Liver (tissue), 9 donors: ENCODE data around the gene ACP4. TPM values are rescaled to one million over a fixed set of nuclear protein-coding genes. Genes with fewer than 3 reads are reported as not detected.

Experiments used
- DNase-seq: peaks from one replicate; pipeline ENCODE4 v3.0.0-alpha.2; 2017; ENCODE audit warnings: low spot score
- H3K27ac ChIP-seq, 2 donors: one replicate each; pipeline ENCODE4 v1.7.0; 2013; ENCODE audit warnings: inconsistent platforms in 2 of 2, low read length in 2 of 2, control low read depth in 1 of 2, low read depth in 1 of 2, mild to moderate bottlenecking in 1 of 2
- H3K27me3 ChIP-seq, 4 donors: one replicate each; pipeline versions ENCODE4 v1.6.1 to v1.7.0; 2013; ENCODE audit warnings: low read length in 3 of 4, inconsistent platforms in 1 of 4, mild to moderate bottlenecking in 1 of 4, moderate library complexity in 1 of 4; ENCODE audit not compliant: control insufficient read depth in 4 of 4, insufficient read depth in 4 of 4
- H3K36me3 ChIP-seq, 4 donors: one replicate each; pipeline versions ENCODE4 v1.6.1 to v1.7.0; 2013; ENCODE audit warnings: low read length in 3 of 4, mild to moderate bottlenecking in 3 of 4, low read depth in 1 of 4, moderate library complexity in 1 of 4; ENCODE audit not compliant: control insufficient read depth in 4 of 4, insufficient read depth in 3 of 4
- H3K4me1 ChIP-seq, 4 donors: one replicate each; pipeline versions ENCODE4 v1.6.1 to v1.7.0; 2013; ENCODE audit warnings: low read length in 3 of 4, mild to moderate bottlenecking in 3 of 4, moderate library complexity in 1 of 4; ENCODE audit not compliant: control insufficient read depth in 4 of 4, insufficient read depth in 4 of 4
- H3K4me3 ChIP-seq, 3 donors: one replicate each; pipeline versions ENCODE4 v1.6.1 to v1.7.0; 2013; ENCODE audit warnings: low read length in 3 of 3, control low read depth in 1 of 3, low read depth in 1 of 3, mild to moderate bottlenecking in 1 of 3
- H3K9ac ChIP-seq, 2 donors: one replicate each; pipeline ENCODE4 v1.7.0; 2013; ENCODE audit warnings: low read length in 2 of 2, mild to moderate bottlenecking in 2 of 2, moderate library complexity in 2 of 2, control low read depth in 1 of 2, low read depth in 1 of 2
- H3K9me3 ChIP-seq, 4 donors: one replicate each; pipeline versions ENCODE4 v1.6.1 to v1.7.0; 2013; ENCODE audit warnings: low read length in 3 of 4; ENCODE audit not compliant: control insufficient read depth in 4 of 4
- EGR1 ChIP-seq, 2 donors: IDR thresholded peaks; 2 replicates each; pipeline ENCODE4 v1.6.1; 2016 to 2018; ENCODE audit warnings: antibody characterized with exemption in 2 of 2, low read depth in 2 of 2
- FOXA1 ChIP-seq: IDR thresholded peaks from 2 replicates; pipeline ENCODE4 v1.6.1; 2016; ENCODE audit warnings: antibody characterized with exemption
- GABPA ChIP-seq, 2 donors: IDR thresholded peaks in 1 of 2; conservative IDR thresholded peaks in 1 of 2; 2 replicates each; pipeline ENCODE4 v1.6.1; 2016; ENCODE audit warnings: antibody characterized with exemption in 2 of 2, mild to moderate bottlenecking in 1 of 2, moderate library complexity in 1 of 2
- HNF4A ChIP-seq, 2 donors: conservative IDR thresholded peaks; 2 replicates each; pipeline ENCODE4 v1.6.1; 2016; ENCODE audit warnings: antibody characterized with exemption in 2 of 2, mild to moderate bottlenecking in 2 of 2
- HNF4G ChIP-seq: IDR thresholded peaks from 2 replicates; pipeline ENCODE4 v1.6.1; 2016; ENCODE audit warnings: antibody characterized with exemption
- JUND ChIP-seq, 2 donors: IDR thresholded peaks; 2 replicates each; pipeline ENCODE4 v1.6.1; 2016; ENCODE audit warnings: antibody characterized with exemption in 2 of 2
- NR2F2 ChIP-seq: IDR thresholded peaks from 2 replicates; pipeline ENCODE4 v1.6.1; 2016; ENCODE audit warnings: antibody characterized with exemption
- RAD21 ChIP-seq, 2 donors: IDR thresholded peaks; 2 replicates each; pipeline ENCODE4 v1.6.1; 2016; ENCODE audit warnings: antibody characterized with exemption in 2 of 2, mild to moderate bottlenecking in 2 of 2
- SP1 ChIP-seq: IDR thresholded peaks from 2 replicates; pipeline ENCODE4 v1.6.1; 2018; ENCODE audit warnings: antibody characterized with exemption, mild to moderate bottlenecking
- TAF1 ChIP-seq: conservative IDR thresholded peaks from 2 replicates; pipeline ENCODE4 v1.6.1; 2016; ENCODE audit warnings: antibody characterized with exemption, mild to moderate bottlenecking
- YY1 ChIP-seq: IDR thresholded peaks from 2 replicates; pipeline ENCODE4 v1.6.1; 2016; ENCODE audit warnings: antibody characterized with exemption, mild to moderate bottlenecking
- WGBS: extraction: QIAGEN DNeasy Blood & Tissue Kit; methylation state at CpG from one replicate; pipeline ENCODE4 v1.1.7; 2013; 5-methylcytosine and 5-hydroxymethylcytosine counted together
- polyA plus RNA-seq, 2 donors: library from polyadenylated mRNA; stranded (reverse) in 1 of 2; unstranded in 1 of 2; fragments of 200-250 nt in 1 of 2; fragments of >200 nt in 1 of 2; fragmentation: Nextera tagmentation in 1 of 2; extraction: Ambion mirVana in 1 of 2; gene quantifications; one replicate each; pipeline versions ENCODE4 v1.2.1 to v1.2.3, GENCODE V29; 2013 to 2015
- total RNA-seq, 2 donors: library from RNA; depleted of rRNA; stranded (reverse); fragments of >200 nt; gene quantifications; one replicate each; pipeline ENCODE4 v1.2.3, GENCODE V29; 2014
- TF ChIP-seq, protein P1 (sequence below): IDR thresholded peaks from 2 replicates; pipeline ENCODE4 v1.6.1; 2016; ENCODE audit warnings: antibody characterized with exemption, mild to moderate bottlenecking
- TF ChIP-seq, protein P2 (sequence below): IDR thresholded peaks from 2 replicates; pipeline ENCODE4 v1.6.1; 2016; ENCODE audit warnings: antibody characterized with exemption
- TF ChIP-seq, protein P3 (sequence below): IDR thresholded peaks from 2 replicates; pipeline ENCODE4 v1.6.1; 2016; ENCODE audit warnings: antibody characterized with exemption
- TF ChIP-seq, protein P4 (sequence below): fragments of 150-350 bp; IDR thresholded peaks from 2 replicates; pipeline ENCODE4 v1.5.1; 2017; ENCODE audit warnings: improper control_type of control experiment, low read depth, low read length; ENCODE audit not compliant: missing input control
- TF ChIP-seq, protein P5 (sequence below): IDR thresholded peaks from 2 replicates; pipeline ENCODE4 v1.6.1; 2016; ENCODE audit warnings: antibody characterized with exemption
- donor health status: healthy.
- donor health status: healthy.
- donor health status: healthy.
- donor health status: healthy.
- donor health status: healthy.

Gene ACP4
- total and polyA plus RNA-seq, 4 donors = 0.06 to 0.19 TPM; not detected in 2

DNA sequence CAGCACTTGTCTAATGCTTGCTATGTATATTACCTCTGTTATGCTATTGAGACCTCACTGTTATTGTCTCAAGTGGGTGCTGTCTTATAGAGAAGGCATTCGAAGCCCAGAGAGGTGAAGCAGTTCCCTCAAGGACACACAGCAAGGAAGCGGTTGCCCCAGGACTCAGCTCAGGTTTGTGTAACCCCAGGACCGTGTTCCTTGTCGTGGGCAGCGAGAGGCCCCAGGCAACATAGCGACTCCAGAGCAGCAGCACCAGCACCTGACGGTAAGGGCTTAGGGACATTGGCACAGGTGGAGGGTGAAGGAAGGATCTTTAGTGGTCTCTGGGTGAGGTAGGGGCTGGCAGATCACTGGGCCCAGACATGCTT lies 40.8 kb downstream of the ACP4 start:
- H3K36me3 ChIP-seq = no peaks in the 10 kb centered on the region
- no peak overlapping the region for H3K27ac ChIP-seq
- no peak overlapping the region for H3K4me3 ChIP-seq
- TF ChIP-seq, protein P1, sequence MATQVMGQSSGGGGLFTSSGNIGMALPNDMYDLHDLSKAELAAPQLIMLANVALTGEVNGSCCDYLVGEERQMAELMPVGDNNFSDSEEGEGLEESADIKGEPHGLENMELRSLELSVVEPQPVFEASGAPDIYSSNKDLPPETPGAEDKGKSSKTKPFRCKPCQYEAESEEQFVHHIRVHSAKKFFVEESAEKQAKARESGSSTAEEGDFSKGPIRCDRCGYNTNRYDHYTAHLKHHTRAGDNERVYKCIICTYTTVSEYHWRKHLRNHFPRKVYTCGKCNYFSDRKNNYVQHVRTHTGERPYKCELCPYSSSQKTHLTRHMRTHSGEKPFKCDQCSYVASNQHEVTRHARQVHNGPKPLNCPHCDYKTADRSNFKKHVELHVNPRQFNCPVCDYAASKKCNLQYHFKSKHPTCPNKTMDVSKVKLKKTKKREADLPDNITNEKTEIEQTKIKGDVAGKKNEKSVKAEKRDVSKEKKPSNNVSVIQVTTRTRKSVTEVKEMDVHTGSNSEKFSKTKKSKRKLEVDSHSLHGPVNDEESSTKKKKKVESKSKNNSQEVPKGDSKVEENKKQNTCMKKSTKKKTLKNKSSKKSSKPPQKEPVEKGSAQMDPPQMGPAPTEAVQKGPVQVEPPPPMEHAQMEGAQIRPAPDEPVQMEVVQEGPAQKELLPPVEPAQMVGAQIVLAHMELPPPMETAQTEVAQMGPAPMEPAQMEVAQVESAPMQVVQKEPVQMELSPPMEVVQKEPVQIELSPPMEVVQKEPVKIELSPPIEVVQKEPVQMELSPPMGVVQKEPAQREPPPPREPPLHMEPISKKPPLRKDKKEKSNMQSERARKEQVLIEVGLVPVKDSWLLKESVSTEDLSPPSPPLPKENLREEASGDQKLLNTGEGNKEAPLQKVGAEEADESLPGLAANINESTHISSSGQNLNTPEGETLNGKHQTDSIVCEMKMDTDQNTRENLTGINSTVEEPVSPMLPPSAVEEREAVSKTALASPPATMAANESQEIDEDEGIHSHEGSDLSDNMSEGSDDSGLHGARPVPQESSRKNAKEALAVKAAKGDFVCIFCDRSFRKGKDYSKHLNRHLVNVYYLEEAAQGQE = no peak
- TF ChIP-seq HNF4G = no peak
- no peak for TF ChIP-seq GABPA (IDR thresholded peaks at IDR 0.05 in 1 of 2, conservative IDR thresholded peaks at IDR 0.05 in 1 of 2)
- TF ChIP-seq SP1 = no peak
- TF ChIP-seq NR2F2 = no peak
- no peak for TF ChIP-seq RAD21 (IDR thresholded peaks at IDR 0.05)
- TF ChIP-seq JUND (IDR thresholded peaks at IDR 0.05) = no peak
- TF ChIP-seq FOXA1 = no peak
- TF ChIP-seq, protein P2, sequence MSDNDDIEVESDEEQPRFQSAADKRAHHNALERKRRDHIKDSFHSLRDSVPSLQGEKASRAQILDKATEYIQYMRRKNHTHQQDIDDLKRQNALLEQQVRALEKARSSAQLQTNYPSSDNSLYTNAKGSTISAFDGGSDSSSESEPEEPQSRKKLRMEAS = no peak
- TF ChIP-seq YY1 = no peak
- TF ChIP-seq HNF4A (conservative IDR thresholded peaks at IDR 0.05) = no peak
- TF ChIP-seq, protein P3, sequence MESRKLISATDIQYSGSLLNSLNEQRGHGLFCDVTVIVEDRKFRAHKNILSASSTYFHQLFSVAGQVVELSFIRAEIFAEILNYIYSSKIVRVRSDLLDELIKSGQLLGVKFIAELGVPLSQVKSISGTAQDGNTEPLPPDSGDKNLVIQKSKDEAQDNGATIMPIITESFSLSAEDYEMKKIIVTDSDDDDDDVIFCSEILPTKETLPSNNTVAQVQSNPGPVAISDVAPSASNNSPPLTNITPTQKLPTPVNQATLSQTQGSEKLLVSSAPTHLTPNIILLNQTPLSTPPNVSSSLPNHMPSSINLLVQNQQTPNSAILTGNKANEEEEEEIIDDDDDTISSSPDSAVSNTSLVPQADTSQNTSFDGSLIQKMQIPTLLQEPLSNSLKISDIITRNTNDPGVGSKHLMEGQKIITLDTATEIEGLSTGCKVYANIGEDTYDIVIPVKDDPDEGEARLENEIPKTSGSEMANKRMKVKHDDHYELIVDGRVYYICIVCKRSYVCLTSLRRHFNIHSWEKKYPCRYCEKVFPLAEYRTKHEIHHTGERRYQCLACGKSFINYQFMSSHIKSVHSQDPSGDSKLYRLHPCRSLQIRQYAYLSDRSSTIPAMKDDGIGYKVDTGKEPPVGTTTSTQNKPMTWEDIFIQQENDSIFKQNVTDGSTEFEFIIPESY = no peak
- no peak for TF ChIP-seq EGR1 (IDR thresholded peaks at IDR 0.05; ENCODE audit: low read depth in 2 of 2)
- TF ChIP-seq, protein P4, sequence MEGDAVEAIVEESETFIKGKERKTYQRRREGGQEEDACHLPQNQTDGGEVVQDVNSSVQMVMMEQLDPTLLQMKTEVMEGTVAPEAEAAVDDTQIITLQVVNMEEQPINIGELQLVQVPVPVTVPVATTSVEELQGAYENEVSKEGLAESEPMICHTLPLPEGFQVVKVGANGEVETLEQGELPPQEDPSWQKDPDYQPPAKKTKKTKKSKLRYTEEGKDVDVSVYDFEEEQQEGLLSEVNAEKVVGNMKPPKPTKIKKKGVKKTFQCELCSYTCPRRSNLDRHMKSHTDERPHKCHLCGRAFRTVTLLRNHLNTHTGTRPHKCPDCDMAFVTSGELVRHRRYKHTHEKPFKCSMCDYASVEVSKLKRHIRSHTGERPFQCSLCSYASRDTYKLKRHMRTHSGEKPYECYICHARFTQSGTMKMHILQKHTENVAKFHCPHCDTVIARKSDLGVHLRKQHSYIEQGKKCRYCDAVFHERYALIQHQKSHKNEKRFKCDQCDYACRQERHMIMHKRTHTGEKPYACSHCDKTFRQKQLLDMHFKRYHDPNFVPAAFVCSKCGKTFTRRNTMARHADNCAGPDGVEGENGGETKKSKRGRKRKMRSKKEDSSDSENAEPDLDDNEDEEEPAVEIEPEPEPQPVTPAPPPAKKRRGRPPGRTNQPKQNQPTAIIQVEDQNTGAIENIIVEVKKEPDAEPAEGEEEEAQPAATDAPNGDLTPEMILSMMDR = no peak
- TF ChIP-seq, protein P5, sequence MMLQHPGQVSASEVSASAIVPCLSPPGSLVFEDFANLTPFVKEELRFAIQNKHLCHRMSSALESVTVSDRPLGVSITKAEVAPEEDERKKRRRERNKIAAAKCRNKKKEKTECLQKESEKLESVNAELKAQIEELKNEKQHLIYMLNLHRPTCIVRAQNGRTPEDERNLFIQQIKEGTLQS = no peak
- no peak for TF ChIP-seq TAF1
- no peak for DNase-seq
- no peaks in the 10 kb centered on the region for H3K9me3 ChIP-seq
- 68% methylated on average over 7 of the region's 7 CpGs for WGBS
- H3K4me1 ChIP-seq = peaks cover 0 to 7% (median 3%) of the 10 kb centered on the region in 4 donors
- peaks cover 0 to 3% (median 0%) of the 10 kb centered on the region in 4 donors for H3K27me3 ChIP-seq
- H3K9ac ChIP-seq = no peak overlapping the region

DNA sequence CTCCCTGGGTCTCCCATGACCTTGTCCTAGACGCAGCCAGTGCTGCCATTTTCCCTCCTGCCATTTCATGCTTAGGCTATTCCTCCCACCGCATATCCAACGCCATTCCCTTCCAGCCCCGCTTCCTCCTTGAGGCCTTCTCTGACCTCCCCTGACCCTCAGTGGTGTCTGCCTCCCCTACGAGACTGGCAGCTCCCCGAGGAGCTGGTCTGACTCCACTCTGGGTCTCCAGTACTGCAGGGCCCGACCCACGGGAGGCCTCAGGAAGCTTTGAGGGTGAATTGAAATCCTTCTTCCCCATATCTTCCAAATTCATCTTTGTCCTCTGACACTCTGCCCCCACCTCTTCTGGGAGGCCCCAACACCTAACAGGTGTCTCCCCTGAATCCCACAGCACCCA lies 42.5 kb downstream of the ACP4 start:
- Histone ChIP-seq H3K36me3 (no peaks in the 10 kb centered on the region), H3K9ac (no peak overlapping the region), H3K9me3 (no peaks in the 10 kb centered on the region), H3K4me1 (peaks cover 0 to 11% (median 4%) of the 10 kb centered on the region in 4 donors), H3K27ac (no peak overlapping the region), H3K27me3 (peaks cover 0 to 3% (median 0%) of the 10 kb centered on the region in 4 donors), H3K4me3 (no peak overlapping the region)
- no peak for DNase-seq
- WGBS = 90% methylated on average over 8 of the region's 8 CpGs
- TF ChIP-seq SP1 (no peak), HNF4G (no peak), EGR1 (IDR thresholded peaks at IDR 0.05; ENCODE audit: low read depth in 2 of 2) (no peak)
